Neuronal stem cell (in vitro differentiated cells): ENCODE results near the gene BCR.
A peak's percentile ranks its signal among the peaks of the same experiment; 100 is the strongest.

ENCODE experiments used
- DNase-seq: peaks from one replicate; pipeline ENCODE4 v3.0.0-alpha.2; 2013; ENCODE audit warnings: low spot score
- H2AFZ ChIP-seq: one replicate; pipeline ENCODE4 v1.6.1; 2013; ENCODE audit warnings: mild to moderate bottlenecking, low read length, inconsistent platforms
- H2AK5ac ChIP-seq: 2 replicates; pipeline ENCODE4 v1.6.1; 2013; ENCODE audit warnings: low read depth, mild to moderate bottlenecking, inconsistent platforms, low read length, moderate library complexity, mixed read lengths
- H2BK120ac ChIP-seq: 2 replicates; pipeline ENCODE4 v1.6.1; 2013; ENCODE audit warnings: low read depth, mild to moderate bottlenecking, inconsistent platforms, low read length, moderate library complexity, mixed read lengths
- H2BK12ac ChIP-seq: one replicate; pipeline ENCODE4 v1.6.1; 2013; ENCODE audit warnings: low read length, inconsistent platforms
- H2BK15ac ChIP-seq: 2 replicates; pipeline ENCODE4 v1.6.1; 2013; ENCODE audit warnings: mild to moderate bottlenecking, low read length, inconsistent platforms, mixed read lengths
- H2BK5ac ChIP-seq: one replicate; pipeline ENCODE4 v1.6.1; 2013; ENCODE audit warnings: inconsistent platforms, mild to moderate bottlenecking, low read length, moderate library complexity
- H3K14ac ChIP-seq: one replicate; pipeline ENCODE4 v1.6.1; 2013; ENCODE audit warnings: low read length, inconsistent platforms
- H3K18ac ChIP-seq: 2 replicates; pipeline ENCODE4 v1.6.1; 2013; ENCODE audit warnings: low read length, inconsistent platforms
- H3K23ac ChIP-seq: 2 replicates; pipeline ENCODE4 v1.6.1; 2013; ENCODE audit warnings: low read depth, mild to moderate bottlenecking, mixed read lengths, low read length, inconsistent platforms; ENCODE audit not compliant: poor library complexity
- H3K27ac ChIP-seq: replicated peaks from 3 replicates; pipeline ENCODE4 v1.5.1; 2013; ENCODE audit warnings: low read length, inconsistent platforms
- H3K27me3 ChIP-seq, 3 experiments: 2 replicates each; pipeline ENCODE4 v1.6.1; 2013; ENCODE audit warnings: low read length in 3 of 3, mild to moderate bottlenecking in 2 of 3, inconsistent platforms in 1 of 3, low read depth in 1 of 3, mixed read lengths in 1 of 3, moderate library complexity in 1 of 3; ENCODE audit not compliant: control insufficient read depth in 3 of 3, insufficient read depth in 3 of 3
- H3K36me3 ChIP-seq, 2 donors: replicated peaks in 1 of 2; 2 replicates each; pipeline ENCODE4 v1.6.1; 2013; ENCODE audit warnings: low read length in 2 of 2; ENCODE audit not compliant: control insufficient read depth in 2 of 2, insufficient read depth in 2 of 2
- H3K4ac ChIP-seq: 2 replicates; pipeline ENCODE4 v1.6.1; 2013; ENCODE audit warnings: inconsistent platforms, mild to moderate bottlenecking, low read length, moderate library complexity
- H3K4me1 ChIP-seq, 2 donors: 1 replicate in 1 of 2; 2 replicates in 1 of 2; pipeline ENCODE4 v1.6.1; 2013; ENCODE audit warnings: low read length in 2 of 2, low read depth in 1 of 2; ENCODE audit not compliant: control insufficient read depth in 2 of 2, insufficient read depth in 1 of 2
- H3K4me2 ChIP-seq: one replicate; pipeline ENCODE4 v1.6.1; 2013; ENCODE audit warnings: mild to moderate bottlenecking, low read length, inconsistent platforms; ENCODE audit not compliant: insufficient read depth, poor library complexity, severe bottlenecking
- H3K4me3 ChIP-seq, 2 donors: 2 replicates each; pipeline ENCODE4 v1.5.1; 2013; ENCODE audit warnings: low read length in 2 of 2, mild to moderate bottlenecking in 2 of 2, inconsistent platforms in 1 of 2, moderate library complexity in 1 of 2
- H3K79me1 ChIP-seq: one replicate; pipeline ENCODE4 v1.6.1; 2013; ENCODE audit warnings: low read depth, mild to moderate bottlenecking, inconsistent platforms, low read length, moderate library complexity
- H3K9ac ChIP-seq: one replicate; pipeline ENCODE4 v1.6.1; 2013; ENCODE audit warnings: mild to moderate bottlenecking, low read depth, low read length, inconsistent platforms; ENCODE audit not compliant: poor library complexity
- H3K9me3 ChIP-seq, 2 donors: replicated peaks in 1 of 2; 2 replicates each; pipeline versions ENCODE3 to v1.6.1; 2013; ENCODE audit warnings: low read length in 2 of 2, mild to moderate bottlenecking in 2 of 2, inconsistent platforms in 1 of 2, low read depth in 1 of 2, mixed read lengths in 1 of 2, moderate library complexity in 1 of 2; ENCODE audit not compliant: control insufficient read depth in 2 of 2, insufficient read depth in 1 of 2
- H4K8ac ChIP-seq: one replicate; pipeline ENCODE4 v1.6.1; 2013; ENCODE audit warnings: low read depth, mild to moderate bottlenecking, inconsistent platforms, low read length, moderate library complexity
- H4K91ac ChIP-seq: one replicate; pipeline ENCODE4 v1.6.1; 2013; ENCODE audit warnings: low read length, low read depth, mild to moderate bottlenecking, inconsistent platforms; ENCODE audit not compliant: poor library complexity
- WGBS, 2 donors: extraction: QIAGEN DNeasy Blood & Tissue Kit; methylation state at CpG; one replicate each; pipeline ENCODE4 v1.1.7; 2013; ENCODE audit warnings: missing lambda C conversion rate in 2 of 2, mixed read lengths in 1 of 2; ENCODE audit not compliant: insufficient read length in 2 of 2, insufficient replicate concordance in 1 of 2; ENCODE audit errors: extremely low coverage in 2 of 2; 5-methylcytosine and 5-hydroxymethylcytosine counted together

BCR gene

DNA sequence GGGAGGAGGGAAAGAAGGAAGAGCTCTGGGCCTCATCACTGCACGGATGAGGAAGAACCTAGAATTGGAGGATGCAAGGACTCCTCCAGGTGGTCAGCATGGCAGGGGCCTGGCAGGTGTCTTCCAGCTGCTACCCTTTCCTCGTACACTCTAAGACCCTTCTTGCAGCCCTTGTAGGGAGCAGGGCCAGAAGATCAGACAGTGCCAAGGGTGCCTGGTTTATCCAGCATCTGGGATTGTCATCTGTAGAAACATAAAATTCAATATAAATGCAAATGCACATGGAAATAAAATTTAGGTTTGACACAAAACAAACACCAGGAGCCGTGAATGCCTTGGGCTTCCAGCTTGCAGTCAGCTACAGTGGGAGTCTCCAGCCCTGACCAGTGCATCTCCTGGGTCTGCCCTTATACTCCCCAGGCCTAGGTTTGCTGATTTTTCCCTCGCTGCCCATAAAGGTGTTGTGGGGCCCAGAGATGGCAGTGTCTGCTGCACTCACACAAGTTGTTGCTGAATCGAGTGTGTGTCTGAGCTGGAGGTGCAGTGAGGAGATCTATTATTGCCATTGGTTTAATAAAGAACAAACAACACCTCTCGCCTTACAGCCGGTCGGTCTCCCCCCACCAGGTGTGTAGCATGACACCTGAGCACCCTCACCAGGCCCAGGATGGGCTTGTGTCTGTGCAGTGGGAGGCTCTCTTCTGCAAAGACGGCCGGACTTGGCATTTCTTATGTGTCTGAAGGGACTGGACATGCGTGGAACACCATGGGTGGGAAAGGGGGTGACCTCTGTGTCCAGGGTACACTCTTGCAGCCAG, 87.1 kb downstream of the BCR start:
- H3K27me3 ChIP-seq: no peaks in the 10 kb centered on the region
- no peak overlapping the region for H3K9ac ChIP-seq
- peaks cover 35 to 88% of the 10 kb centered on the region in 2 donors for H3K36me3 ChIP-seq
- H2BK5ac ChIP-seq: no peak overlapping the region
- H3K9me3 ChIP-seq: peaks cover 0 to 2% of the 10 kb centered on the region in 2 donors
- H2AK5ac ChIP-seq: no peak overlapping the region
- peaks cover 4% of the 10 kb centered on the region for H3K79me1 ChIP-seq
- DNase-seq: no peak
- WGBS, 2 donors: no CpG with 5 or more reads among the region's 11 CpGs
- H3K4ac ChIP-seq: no peak overlapping the region
- H3K4me1 ChIP-seq: peaks cover 4 to 13% of the 10 kb centered on the region in 2 donors
- no peak overlapping the region for H3K18ac ChIP-seq
- H3K14ac ChIP-seq: no peak overlapping the region
- H2BK12ac ChIP-seq: no peak overlapping the region
- H3K4me3 ChIP-seq: no peak overlapping the region
- no peak overlapping the region for H4K91ac ChIP-seq
- no peak overlapping the region for H2BK15ac ChIP-seq
- H3K4me2 ChIP-seq: no peak overlapping the region
- no peak overlapping the region for H4K8ac ChIP-seq
- no peak overlapping the region for H3K27ac ChIP-seq
- no peak overlapping the region for H2BK120ac ChIP-seq
- H3K23ac ChIP-seq: peak overlapping the region; percentile 93
- no peak overlapping the region for H2AFZ ChIP-seq

DNA sequence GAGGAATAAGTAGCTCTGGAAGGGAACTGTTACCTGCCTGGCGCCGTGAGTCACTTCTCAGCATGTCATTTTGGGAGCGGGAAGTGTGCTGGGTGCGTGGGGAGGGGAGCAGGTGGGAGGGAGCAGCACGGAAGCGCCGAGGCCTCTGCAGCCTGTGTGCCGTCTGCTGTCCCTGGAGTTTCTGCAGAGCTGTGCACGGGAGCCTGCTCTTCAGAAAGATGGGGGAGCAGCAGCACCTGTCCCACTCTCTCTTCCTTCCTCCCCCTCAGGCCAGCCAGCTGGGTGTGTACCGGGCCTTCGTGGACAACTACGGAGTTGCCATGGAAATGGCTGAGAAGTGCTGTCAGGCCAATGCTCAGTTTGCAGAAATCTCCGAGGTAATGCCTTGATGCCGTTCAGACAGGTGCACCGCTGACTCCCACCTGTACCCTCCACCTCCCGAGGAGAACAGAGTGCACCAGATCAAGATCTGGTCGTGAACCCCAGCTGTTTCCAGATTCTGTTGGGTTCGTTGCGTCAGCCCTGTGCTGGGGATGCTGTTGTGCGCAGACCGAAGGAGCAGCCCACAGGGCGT, 87.9 kb downstream of the BCR start:
- no peak overlapping the region for H3K14ac ChIP-seq
- H3K23ac ChIP-seq: peak overlapping the region; percentile 93
- H3K4me2 ChIP-seq: no peak overlapping the region
- H3K27me3 ChIP-seq: no peaks in the 10 kb centered on the region
- H2BK12ac ChIP-seq: no peak overlapping the region
- DNase-seq: no peak
- no peak overlapping the region for H4K8ac ChIP-seq
- no peak overlapping the region for H2AFZ ChIP-seq
- peak overlapping the region; percentile 8 for H3K18ac ChIP-seq
- H3K79me1 ChIP-seq: no peaks in the 10 kb centered on the region
- peaks cover 0 to 2% of the 10 kb centered on the region in 2 donors for H3K9me3 ChIP-seq
- no CpG with 5 or more reads among the region's 22 CpGs for WGBS, 2 donors
- no peak overlapping the region for H4K91ac ChIP-seq
- H2BK15ac ChIP-seq: no peak overlapping the region
- no peak overlapping the region for H2BK120ac ChIP-seq
- H3K4ac ChIP-seq: no peak overlapping the region
- H3K27ac ChIP-seq: no peak overlapping the region
- no peak overlapping the region for H3K4me3 ChIP-seq
- H2BK5ac ChIP-seq: no peak overlapping the region
- H3K4me1 ChIP-seq: peaks cover 4 to 13% of the 10 kb centered on the region in 2 donors
- no peak overlapping the region for H3K9ac ChIP-seq
- no peak overlapping the region for H2AK5ac ChIP-seq
- H3K36me3 ChIP-seq: peaks cover 38 to 94% of the 10 kb centered on the region in 2 donors

DNA sequence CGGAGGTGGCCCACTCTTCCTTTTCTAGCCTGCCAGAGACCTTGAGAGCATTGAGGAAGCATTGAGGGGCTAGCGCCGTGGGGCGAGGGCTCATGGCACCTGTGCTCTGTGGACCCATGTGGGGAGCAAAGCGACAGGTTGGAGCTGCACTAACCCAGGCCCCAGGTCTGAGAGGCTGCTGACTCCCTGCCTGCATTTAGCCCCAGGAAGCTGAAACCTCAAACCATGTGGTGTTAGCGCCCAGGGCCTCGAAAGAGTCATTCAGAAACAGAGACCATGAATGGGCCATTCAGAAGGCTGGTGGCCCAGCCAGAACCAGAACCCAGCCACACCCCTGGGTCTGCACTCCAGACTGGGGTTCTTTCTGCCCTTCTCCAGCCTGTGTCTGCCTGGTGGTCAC, 88.6 kb downstream of the BCR start:
- Histone ChIP-seq H3K14ac (peak overlapping the region; percentile 43), H3K9ac (no peak overlapping the region), H3K9me3 (no peaks in the 10 kb centered on the region), H2AK5ac (no peak overlapping the region), H3K4me3 (no peak overlapping the region), H2BK5ac (no peak overlapping the region), H2AFZ (no peak overlapping the region), H3K27me3 (no peaks in the 10 kb centered on the region), H3K27ac (no peak overlapping the region), H4K91ac (no peak overlapping the region), H3K36me3 (peaks cover 38 to 94% of the 10 kb centered on the region in 2 donors), H2BK12ac (no peak overlapping the region), H3K18ac (no peak overlapping the region), H2BK120ac (no peak overlapping the region), H2BK15ac (no peak overlapping the region), H3K4me2 (no peak overlapping the region), H3K79me1 (no peaks in the 10 kb centered on the region), H3K4ac (no peak overlapping the region), H4K8ac (no peak overlapping the region), H3K4me1 (peaks cover 4 to 13% of the 10 kb centered on the region in 2 donors), H3K23ac (peak overlapping the region; percentile 93)
- no peak for DNase-seq
- WGBS, 2 donors: no CpG with 5 or more reads among the region's 7 CpGs

DNA sequence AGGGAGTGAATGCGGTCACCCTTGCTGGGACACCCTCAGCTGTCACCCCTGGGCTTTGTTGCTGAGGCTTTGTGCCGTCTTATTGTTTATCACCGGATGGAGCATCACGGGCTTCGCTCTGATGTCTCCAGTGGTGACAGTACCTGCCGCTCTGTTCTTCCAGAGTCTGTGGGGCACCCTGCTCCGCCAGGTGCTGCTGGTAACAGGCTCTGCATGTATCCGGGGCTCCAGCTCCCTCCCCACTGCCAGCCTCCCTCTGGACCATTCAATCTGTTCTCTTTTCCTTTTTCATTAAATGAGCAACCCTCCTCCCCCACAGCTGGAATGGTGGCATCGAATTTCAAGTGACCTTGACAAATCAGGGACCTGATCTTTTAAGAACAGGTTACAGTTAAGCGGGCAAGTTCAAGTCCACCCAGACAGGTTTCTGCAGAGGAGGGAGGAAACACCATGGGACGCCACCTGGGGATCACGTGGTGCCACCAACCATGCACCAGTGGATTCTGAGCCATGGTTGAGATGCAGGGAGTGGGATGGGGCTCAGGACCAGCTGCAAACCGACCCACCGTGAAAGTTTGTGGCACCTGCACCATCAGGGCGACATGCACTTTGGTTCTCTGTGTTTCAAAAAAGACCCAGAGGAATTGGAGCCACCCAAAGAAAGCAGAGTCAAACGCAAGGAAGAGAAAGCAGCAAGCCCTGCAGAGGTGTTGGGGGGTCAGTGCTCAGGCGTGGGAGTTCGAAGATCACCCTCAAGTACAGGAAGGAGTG, 89.3 kb downstream of the BCR start:
- H3K23ac ChIP-seq: peak overlapping the region; percentile 93
- H2BK15ac ChIP-seq: no peak overlapping the region
- H2BK12ac ChIP-seq: no peak overlapping the region
- H4K91ac ChIP-seq: no peak overlapping the region
- H3K4ac ChIP-seq: no peak overlapping the region
- H3K9ac ChIP-seq: no peak overlapping the region
- no peak overlapping the region for H2AFZ ChIP-seq
- peak overlapping the region; percentile 43 for H3K14ac ChIP-seq
- no peak for DNase-seq
- no peak overlapping the region for H4K8ac ChIP-seq
- no peak overlapping the region for H2BK120ac ChIP-seq
- no peak overlapping the region for H3K4me3 ChIP-seq
- no peaks in the 10 kb centered on the region for H3K79me1 ChIP-seq
- no peak overlapping the region for H3K4me2 ChIP-seq
- WGBS, 2 donors: no CpG with 5 or more reads among the region's 18 CpGs
- peaks cover 37 to 93% of the 10 kb centered on the region in 2 donors for H3K36me3 ChIP-seq
- H3K27me3 ChIP-seq: no peaks in the 10 kb centered on the region
- H3K9me3 ChIP-seq: no peaks in the 10 kb centered on the region
- no peak overlapping the region for H2AK5ac ChIP-seq
- no peak overlapping the region for H3K27ac ChIP-seq
- peaks cover 4 to 13% of the 10 kb centered on the region in 2 donors for H3K4me1 ChIP-seq
- no peak overlapping the region for H2BK5ac ChIP-seq
- H3K18ac ChIP-seq: no peak overlapping the region
